Measurements from ENCODE around the gene EMC9. TPM values are rescaled to one million over a fixed set of nuclear protein-coding genes. Genes with fewer than 3 reads are reported as not detected.

EMC9 gene
- total RNA-seq, 1 experiment from 2014 or later = 27.4 TPM

DNA sequence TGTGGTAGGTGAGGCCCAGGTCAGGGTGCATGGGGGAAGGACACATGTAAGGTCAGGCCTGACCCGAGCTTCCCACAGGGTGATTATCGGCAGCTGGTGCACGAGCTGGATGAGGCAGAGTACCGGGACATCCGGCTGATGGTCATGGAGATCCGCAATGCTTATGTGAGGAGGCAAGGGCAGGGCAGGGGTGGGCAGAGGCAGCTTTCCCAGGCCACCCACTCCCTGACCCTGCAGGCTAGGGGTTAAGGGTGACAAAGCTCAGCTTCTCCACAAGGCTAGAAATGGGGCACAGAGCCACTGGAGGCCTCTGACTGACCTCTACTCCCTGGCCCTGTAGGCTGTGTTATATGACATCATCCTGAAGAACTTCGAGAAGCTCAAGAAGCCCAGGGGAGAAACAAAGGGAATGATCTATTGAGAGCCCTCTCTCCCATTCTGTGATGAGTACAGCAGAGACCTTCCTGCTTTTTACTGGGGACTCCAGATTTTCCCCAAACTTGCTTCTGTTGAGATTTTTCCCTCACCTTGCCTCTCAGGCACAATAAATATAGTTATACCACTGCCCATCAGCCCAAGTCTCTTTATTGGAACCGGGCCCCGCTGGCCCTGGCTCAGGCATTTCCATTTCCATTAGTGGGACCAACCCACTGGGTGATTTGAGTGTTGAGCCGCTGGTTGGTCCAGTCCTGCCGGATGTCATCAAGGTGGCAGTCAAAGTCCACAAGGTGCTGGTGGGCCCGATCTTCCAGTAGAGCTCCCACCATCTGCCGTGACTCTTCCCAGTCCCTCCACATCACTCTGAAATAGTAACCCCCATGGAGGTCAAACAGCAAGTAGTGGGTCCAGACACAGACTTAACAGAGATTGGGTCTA, 2.8 kb downstream of the EMC9 start:
- Histone ChIP-seq H3K4me3 (no peak overlapping the region), H3K79me2 (ENCODE audit: low read depth) (peaks cover 21% of the 10 kb centered on the region), H3F3A (ENCODE audit: insufficient read depth, low read depth) (peaks cover 14% of the 10 kb centered on the region), H3K27ac (no peak overlapping the region), H4K20me1 (ENCODE audit: insufficient read depth) (no peaks in the 10 kb centered on the region), H3K4me1 (replicated peaks; ENCODE audit: insufficient read depth) (peaks cover 20% of the 10 kb centered on the region), H2AFZ (no peak overlapping the region), H3K4me2 (peak overlapping the region; percentile 85; the same call in 1 of the 2 replicates), H3K36me3 (ENCODE audit: low read depth) (no peaks in the 10 kb centered on the region), H3K9me2 (ENCODE audit: insufficient read depth) (no peaks in the 10 kb centered on the region), H3K9me3 (ENCODE audit: insufficient read depth, low read depth) (no peaks in the 10 kb centered on the region), H3K27me3 (ENCODE audit: insufficient read depth, low read depth) (no peaks in the 10 kb centered on the region)
- ChIA-PET CTCF (no interaction called here), POLR2A (ENCODE audit: unreplicated experiment) (no interaction called here)
- DNase-seq = no peak
- intact Hi-C loops (cut with micrococcal nuclease; ENCODE audit: unreplicated experiment) = no loop called here
- no TSS peak for BruUV-seq (replicated peaks)
- TF ChIP-seq, protein P1, sequence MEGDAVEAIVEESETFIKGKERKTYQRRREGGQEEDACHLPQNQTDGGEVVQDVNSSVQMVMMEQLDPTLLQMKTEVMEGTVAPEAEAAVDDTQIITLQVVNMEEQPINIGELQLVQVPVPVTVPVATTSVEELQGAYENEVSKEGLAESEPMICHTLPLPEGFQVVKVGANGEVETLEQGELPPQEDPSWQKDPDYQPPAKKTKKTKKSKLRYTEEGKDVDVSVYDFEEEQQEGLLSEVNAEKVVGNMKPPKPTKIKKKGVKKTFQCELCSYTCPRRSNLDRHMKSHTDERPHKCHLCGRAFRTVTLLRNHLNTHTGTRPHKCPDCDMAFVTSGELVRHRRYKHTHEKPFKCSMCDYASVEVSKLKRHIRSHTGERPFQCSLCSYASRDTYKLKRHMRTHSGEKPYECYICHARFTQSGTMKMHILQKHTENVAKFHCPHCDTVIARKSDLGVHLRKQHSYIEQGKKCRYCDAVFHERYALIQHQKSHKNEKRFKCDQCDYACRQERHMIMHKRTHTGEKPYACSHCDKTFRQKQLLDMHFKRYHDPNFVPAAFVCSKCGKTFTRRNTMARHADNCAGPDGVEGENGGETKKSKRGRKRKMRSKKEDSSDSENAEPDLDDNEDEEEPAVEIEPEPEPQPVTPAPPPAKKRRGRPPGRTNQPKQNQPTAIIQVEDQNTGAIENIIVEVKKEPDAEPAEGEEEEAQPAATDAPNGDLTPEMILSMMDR (conservative IDR thresholded peaks at IDR 0.05) = no peak
- no peak for TF ChIP-seq EZH2 (IDR thresholded peaks at IDR 0.05; ENCODE audit: low read depth)

DNA sequence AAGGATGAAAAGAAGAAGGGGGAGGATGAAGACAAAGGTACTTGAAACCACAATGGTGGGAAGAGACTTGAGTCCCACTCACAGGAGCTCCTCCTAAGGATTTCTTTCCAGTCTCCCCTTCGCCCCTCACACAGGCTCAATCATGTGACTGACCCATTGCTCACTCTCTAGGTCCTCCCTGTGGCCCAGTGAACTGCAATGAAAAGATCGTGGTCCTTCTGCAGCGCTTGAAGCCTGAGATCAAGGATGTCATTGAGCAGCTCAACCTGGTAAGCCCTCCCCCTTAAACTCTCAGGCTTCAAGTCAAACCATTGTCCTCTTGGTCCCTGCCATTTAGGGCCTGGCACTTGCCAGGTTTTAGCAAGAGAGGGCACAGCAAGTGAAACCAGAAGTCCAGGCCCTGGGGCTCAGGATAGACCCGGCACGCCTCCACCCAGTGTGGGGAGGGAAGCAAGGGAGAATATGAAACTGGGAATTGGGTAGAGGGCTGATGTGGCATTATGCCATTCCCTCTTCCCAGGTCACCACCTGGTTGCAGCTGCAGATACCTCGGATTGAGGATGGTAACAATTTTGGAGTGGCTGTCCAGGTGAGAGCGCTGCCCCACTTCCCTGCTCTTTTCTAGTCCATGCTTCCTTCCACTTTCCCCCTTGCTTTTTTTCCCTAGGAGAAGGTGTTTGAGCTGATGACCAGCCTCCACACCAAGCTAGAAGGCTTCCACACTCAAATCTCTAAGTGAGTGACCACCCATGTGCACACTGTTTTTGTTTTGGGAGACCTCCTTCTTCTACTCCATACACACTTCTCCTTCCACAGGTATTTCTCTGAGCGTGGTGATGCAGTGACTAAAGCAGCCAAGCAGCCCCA, 3.6 kb downstream of the EMC9 start:
- Histone ChIP-seq H2AFZ (no peak overlapping the region), H3K4me1 (replicated peaks; ENCODE audit: insufficient read depth) (peaks cover 20% of the 10 kb centered on the region), H4K20me1 (ENCODE audit: insufficient read depth) (no peaks in the 10 kb centered on the region), H3K36me3 (ENCODE audit: low read depth) (no peaks in the 10 kb centered on the region), H3K4me2 (no peak overlapping the region; the same call in 1 of the 2 replicates), H3K9me3 (ENCODE audit: insufficient read depth, low read depth) (no peaks in the 10 kb centered on the region), H3K4me3 (no peak overlapping the region), H3K27ac (no peak overlapping the region), H3K27me3 (ENCODE audit: insufficient read depth, low read depth) (no peaks in the 10 kb centered on the region), H3K79me2 (ENCODE audit: low read depth) (peaks cover 21% of the 10 kb centered on the region), H3K9me2 (ENCODE audit: insufficient read depth) (no peaks in the 10 kb centered on the region), H3F3A (ENCODE audit: insufficient read depth, low read depth) (peaks cover 14% of the 10 kb centered on the region)
- intact Hi-C loops (cut with micrococcal nuclease; ENCODE audit: unreplicated experiment) = no loop called here
- DNase-seq = no peak
- ChIA-PET POLR2A (ENCODE audit: unreplicated experiment) (interaction anchor here (0.6 to 0.8 kb wide), 3 partner anchors 8 to 294 kb away, joined by 4 to 5 read pairs (median 5); partner anchors contain the start of gene TM9SF1), CTCF (no interaction called here)
- TF ChIP-seq EZH2 (IDR thresholded peaks at IDR 0.05; ENCODE audit: low read depth) = no peak
- TF ChIP-seq, protein P1 (conservative IDR thresholded peaks at IDR 0.05) = no peak
- no TSS peak for BruUV-seq (replicated peaks)

Data from PC-9 (cell line).